ENCODE data around the gene TICRR. TPM values are rescaled to one million over a fixed set of nuclear protein-coding genes. Genes with fewer than 3 reads are reported as not detected.
A peak's percentile ranks its signal among the peaks of the same experiment; 100 is the strongest.

Gene TICRR
- total RNA-seq, 6 experiments from 2014 or later: 3.0 to 6.0 (median 5.0) TPM

- Mint-ChIP-seq H3K4me3 (no peak overlapping the region), H3K27ac (no peak overlapping the region), H3K4me1 (ENCODE audit: low read depth) (peaks cover 38% of the 10 kb centered on the region), H3K27me3 (ENCODE audit: insufficient read depth) (peaks cover 4% of the 10 kb centered on the region), H3K36me3 (ENCODE audit: low read depth) (peaks cover 5% of the 10 kb centered on the region; the same call in 1 of the 2 replicates), H3K9me3 (no peaks in the 10 kb centered on the region)
- DNase-seq: no peak
- no peak for TF ChIP-seq CTCF (IDR thresholded peaks at IDR 0.05)
Observed at GRCh38 chr15:89652666-89653065, 77.4 kb downstream of the TICRR start.

- H3K4me3 Mint-ChIP-seq: peak overlapping the region; percentile 94
- no peak for DNase-seq
- H3K27ac Mint-ChIP-seq: peak overlapping the region; percentile 84
- peaks cover 38% of the 10 kb centered on the region for H3K4me1 Mint-ChIP-seq (ENCODE audit: low read depth)
- peaks cover 5% of the 10 kb centered on the region; the same call in 1 of the 2 replicates for H3K36me3 Mint-ChIP-seq (ENCODE audit: low read depth)
- no peak for TF ChIP-seq CTCF (IDR thresholded peaks at IDR 0.05)
- peaks cover 4% of the 10 kb centered on the region for H3K27me3 Mint-ChIP-seq (ENCODE audit: insufficient read depth)
- no peaks in the 10 kb centered on the region for H3K9me3 Mint-ChIP-seq
Observed at GRCh38 chr15:89653578-89653977, 78.3 kb downstream of the TICRR start.

GRCh38 chr15:89654301-89654761 lies 79.1 kb downstream of the TICRR start:
- DNase-seq: peak; percentile 67
- peaks cover 11% of the 10 kb centered on the region; the same call in 1 of the 2 replicates for H3K36me3 Mint-ChIP-seq (ENCODE audit: low read depth)

DNA sequence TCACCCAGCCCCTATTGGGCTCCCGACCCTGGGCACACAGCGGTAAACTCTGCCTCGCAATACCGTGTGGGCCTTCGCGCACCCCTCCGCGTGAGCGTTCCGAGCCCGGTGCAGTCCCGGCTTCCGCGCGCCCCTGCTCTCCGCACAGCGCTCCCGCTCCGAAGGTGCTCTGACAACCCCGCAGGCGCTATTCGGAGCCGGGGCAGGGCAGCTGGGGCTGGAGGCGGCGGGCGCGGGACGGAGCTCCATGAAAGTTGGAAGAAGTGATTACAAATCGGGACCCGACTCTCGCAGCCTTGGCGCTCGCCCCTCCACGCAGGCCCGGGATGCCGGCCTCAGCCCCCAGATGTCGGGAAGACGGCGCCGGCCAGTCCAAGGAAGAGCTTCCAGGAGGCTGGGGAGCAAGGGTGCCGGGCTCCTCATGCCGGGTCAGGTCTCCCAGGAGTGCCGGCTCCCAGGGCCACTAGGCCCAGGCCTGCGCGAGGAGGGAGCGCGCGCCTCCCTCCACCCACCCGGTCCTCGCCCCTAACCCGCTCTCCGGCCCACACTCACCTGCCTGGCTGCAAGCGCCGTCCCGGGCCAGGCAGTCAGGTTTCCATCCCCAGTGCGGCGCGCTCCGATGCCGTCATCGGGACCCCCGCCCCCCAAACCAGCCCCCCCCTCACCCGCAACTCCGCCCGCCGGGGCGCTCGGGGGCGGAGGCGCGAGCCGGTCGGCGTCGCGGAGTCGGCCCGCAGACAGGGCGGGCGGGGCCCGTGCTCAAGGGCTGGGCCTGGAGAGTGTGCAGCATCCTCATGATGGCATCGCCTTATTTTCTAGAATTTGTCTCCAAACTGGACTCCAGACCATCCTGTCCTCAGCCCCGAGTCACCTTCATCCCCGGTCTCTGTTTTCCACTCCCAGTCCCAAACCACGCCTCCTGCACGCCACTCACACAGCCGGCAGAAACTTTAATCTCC lies 79.9 kb downstream of the TICRR start, which contains the start of gene KIF7:
Gene KIF7, minus strand, starts transcription at position 621 of the 959 bp plus-strand sequence. CDS start 2,537 bp downstream, outside the sequence.
- peak within 1 kb of the TSS; percentile 94 for H3K4me3 Mint-ChIP-seq
- peak within 1 kb of the TSS; percentile 84 for H3K27ac Mint-ChIP-seq
- H3K36me3 Mint-ChIP-seq (ENCODE audit: low read depth): peaks cover 13% of the 10 kb centered on the region
- no peak for TF ChIP-seq CTCF (IDR thresholded peaks at IDR 0.05)
- DNase-seq: peak; percentile 45
- H3K4me1 Mint-ChIP-seq (ENCODE audit: low read depth): peaks cover 45% of the 10 kb centered on the region
- no peaks in the 10 kb centered on the region for H3K9me3 Mint-ChIP-seq
- H3K27me3 Mint-ChIP-seq (ENCODE audit: insufficient read depth): peaks cover 4% of the 10 kb centered on the region

More at GRCh38 chr15:89654301-89654761, 79.1 kb downstream of the TICRR start:
- H3K9me3 Mint-ChIP-seq: no peaks in the 10 kb centered on the region
- peaks cover 4% of the 10 kb centered on the region for H3K27me3 Mint-ChIP-seq (ENCODE audit: insufficient read depth)
- TF ChIP-seq CTCF (IDR thresholded peaks at IDR 0.05): no peak
- H3K27ac Mint-ChIP-seq: peak overlapping the region; percentile 84
- peak overlapping the region; percentile 94 for H3K4me3 Mint-ChIP-seq
- peaks cover 44% of the 10 kb centered on the region for H3K4me1 Mint-ChIP-seq (ENCODE audit: low read depth)

DNA sequence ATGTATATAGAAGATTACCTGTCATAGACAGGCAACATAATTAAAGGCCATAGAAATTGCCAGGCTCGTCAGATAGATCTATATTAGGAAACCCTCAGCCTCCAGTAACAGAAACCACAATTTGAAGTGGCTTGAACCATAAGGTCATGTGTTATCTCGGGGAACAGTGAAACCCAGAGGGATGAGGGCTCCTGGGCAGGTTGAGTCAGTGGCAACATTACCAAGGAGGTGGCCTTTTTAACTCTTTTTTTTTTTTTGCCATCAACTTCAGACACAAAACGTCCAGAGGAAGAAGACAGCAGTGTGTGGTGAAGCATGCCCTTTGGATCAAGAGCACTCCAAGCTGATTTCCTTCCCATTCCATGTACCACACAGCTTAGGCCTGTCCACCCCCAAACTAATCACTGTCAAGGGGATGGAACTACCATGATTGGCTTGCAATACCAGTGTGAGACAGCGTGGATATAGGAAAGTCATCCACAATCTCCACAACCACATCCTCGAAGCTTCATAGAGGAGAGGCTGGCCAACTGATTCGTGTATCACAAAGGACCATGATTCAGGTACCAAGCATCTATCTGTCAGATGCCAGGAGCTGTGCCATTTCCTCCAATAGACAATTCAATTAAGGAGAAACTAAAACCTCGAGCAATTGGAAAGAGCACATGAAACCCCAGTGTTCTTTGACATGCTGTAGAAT lies 81.0 kb downstream of the TICRR start:
- H3K27me3 Mint-ChIP-seq (ENCODE audit: insufficient read depth): peaks cover 4% of the 10 kb centered on the region
- no peaks in the 10 kb centered on the region for H3K9me3 Mint-ChIP-seq
- peak; percentile 33 for DNase-seq
- H3K27ac Mint-ChIP-seq: peak overlapping the region; percentile 84
- TF ChIP-seq CTCF (IDR thresholded peaks at IDR 0.05): no peak
- peaks cover 55% of the 10 kb centered on the region for H3K4me1 Mint-ChIP-seq (ENCODE audit: low read depth)
- peaks cover 24% of the 10 kb centered on the region for H3K36me3 Mint-ChIP-seq (ENCODE audit: low read depth)
- H3K4me3 Mint-ChIP-seq: no peak overlapping the region; the same call in 1 of the 2 replicates
